ENCODE measurements around the gene DPYD.

Gene DPYD

DNA sequence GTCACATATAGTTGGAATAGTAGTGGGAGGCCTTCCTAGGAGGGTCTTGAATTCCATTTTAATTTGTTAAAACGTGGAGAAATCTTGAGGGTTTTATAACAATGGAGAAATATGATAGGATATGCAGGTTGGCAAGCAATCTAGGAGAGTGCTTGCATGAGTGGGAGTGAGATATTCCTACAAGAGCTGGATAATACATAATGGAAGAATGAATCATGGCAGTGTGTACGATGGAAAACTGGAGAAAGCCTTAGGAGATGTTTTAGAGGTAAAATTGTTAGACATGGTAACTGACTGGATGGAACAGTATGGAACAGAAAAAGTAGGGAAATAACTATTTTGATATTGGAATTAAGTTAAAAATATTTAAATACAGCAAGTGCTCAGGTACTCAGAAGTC, 846.9 kb downstream of the DPYD start:
- DNase-seq, result no peak

- no peak for DNase-seq
These were observed 847.7 kb downstream of the DPYD start for GRCh38 chr1:97073169-97073568.

GRCh38 chr1:97071173-97071572, 849.7 kb downstream of the DPYD start:
- no peak for DNase-seq

- no peak for DNase-seq
These were observed 850.5 kb downstream of the DPYD start for GRCh38 chr1:97070376-97070775.

GRCh38 chr1:97069312-97069711, 851.5 kb downstream of the DPYD start:
- no peak for DNase-seq

DNA sequence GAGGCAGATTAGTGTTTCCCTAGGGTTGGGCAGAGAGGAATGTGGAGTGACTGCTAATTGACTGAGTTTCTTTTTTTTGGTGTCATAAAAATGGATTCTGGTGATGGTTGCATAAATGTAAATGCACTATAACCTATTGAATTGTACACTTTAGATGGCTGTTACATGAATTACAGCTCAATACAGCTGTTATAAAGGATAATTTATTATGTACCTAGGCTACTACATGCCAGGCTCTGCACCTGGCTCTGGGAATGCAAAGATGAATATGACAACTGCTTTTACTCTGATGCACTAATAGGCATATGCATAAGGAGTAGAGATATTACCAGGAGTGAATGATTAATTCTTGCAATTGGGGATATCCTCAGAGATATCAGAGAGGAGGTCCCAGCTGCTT, 854.0 kb downstream of the DPYD start:
- no peak for DNase-seq

GRCh38 chr1:97063532-97063931, 857.3 kb downstream of the DPYD start:
- DNase-seq, result no peak

- DNase-seq, result no peak
These were observed 859.2 kb downstream of the DPYD start for GRCh38 chr1:97061604-97062003.

DNA sequence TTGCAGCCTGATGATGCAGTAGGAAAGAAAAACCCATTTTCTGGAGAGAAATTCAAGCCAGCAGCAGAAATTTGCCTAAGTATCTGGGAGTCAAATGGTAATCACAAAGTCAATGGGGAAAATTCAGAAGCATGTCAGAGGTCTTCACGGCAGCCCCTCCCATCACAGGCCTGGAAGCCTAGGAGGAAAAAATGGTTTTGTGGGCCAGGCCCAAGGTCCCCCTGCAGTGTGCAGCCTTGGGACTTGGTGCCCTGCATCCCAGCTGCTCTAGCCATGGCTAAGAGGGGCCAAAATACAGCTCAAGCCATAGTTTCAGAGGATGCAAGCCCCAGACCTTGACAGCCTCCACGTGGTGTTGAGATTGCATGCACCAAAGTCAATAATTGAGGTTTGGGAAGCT, 864.4 kb downstream of the DPYD start:
- DNase-seq, result no peak

DNA sequence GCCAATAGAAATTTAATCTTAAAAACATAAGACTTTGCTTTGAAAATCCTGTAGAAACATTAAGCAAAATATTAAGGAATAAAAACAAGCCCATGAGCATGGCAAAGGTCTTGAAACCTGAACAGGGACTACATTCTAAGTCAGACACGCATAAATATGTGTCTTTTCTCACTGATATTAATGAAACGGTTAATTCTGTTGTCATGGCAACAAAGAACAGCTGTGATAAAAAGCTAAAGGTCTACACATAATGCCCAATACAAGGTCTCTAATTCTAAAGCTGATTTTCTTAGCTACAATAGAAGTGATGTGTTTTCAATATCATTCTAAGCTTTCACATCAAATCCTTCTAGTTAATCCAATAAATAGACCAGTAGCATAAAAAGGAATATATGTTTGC, 867.6 kb downstream of the DPYD start:
- DNase-seq, result no peak

DNA sequence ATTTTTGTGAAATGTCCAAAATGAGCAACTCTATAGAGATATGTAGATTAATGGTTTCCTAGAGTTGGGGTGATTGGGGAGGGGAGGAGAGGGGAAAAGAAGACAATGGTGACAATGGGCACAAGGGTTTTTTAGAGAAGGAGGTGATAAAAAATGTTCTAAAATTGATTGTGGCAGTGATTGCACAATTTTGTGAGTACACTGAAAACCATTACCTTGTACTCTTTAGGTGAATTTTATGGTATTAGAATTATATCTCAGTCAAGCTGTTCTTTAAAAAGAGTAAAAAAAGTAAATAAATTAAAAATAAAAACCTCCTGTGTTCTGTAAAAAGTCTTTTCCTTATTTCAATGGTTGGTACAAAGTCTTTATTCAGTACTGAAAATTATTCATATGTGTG, 869.0 kb downstream of the DPYD start:
- no peak for DNase-seq

- DNase-seq, result no peak
These were observed 870.3 kb downstream of the DPYD start for GRCh38 chr1:97050506-97050905.

DNA sequence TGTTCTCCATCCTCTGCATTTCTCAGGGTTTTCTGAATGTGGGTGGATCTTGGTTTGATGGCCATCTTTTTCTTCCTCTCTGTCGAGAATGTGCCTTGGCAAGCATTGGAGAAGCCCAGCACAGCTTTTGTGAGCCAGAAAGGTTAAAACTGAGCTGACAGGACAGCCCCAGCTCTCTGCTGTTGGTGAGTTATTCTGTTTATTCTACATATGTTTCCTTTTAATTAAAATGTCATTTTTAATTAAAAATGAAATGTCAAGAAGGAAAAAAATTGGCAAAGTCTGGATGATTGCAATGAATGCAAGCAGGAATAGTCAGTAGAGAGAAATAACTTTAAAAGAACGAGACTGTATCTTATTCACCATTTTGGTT, 873.4 kb downstream of the DPYD start:
- DNase-seq, result no peak

DNA sequence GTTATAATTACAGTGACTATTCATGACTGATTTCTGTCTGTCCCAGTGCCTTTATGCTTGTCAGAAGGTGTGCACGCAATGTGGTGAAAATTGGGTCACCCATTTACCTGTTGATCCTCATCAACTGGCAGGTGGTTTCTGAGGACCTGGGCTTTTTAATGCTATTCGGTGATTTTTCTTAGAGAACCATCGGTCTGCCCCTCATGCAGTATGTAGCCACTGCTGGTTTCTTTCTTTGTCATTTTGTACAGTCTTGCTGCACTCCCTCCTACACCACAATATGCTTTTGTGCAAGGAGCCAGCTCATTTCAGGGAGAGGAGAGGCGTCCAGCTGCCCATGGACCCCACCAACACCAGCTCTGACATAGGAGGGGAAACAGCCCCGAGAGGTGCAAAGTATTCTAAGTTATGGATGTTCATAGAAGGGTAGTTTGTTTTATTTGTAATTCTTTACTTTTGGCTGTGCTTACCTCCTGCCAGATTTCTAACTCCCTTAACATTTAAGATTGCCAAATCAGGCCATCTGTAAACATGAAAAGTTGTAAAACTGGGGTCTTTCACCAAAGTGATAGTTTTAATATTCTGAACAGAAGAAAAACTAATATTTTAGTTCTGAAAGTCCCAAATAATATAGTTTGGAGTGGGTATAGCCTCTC, 873.9 kb downstream of the DPYD start:
- no peak for DNase-seq

- DNase-seq, result no peak
These were observed 876.6 kb downstream of the DPYD start for GRCh38 chr1:97044159-97044760.

DNA sequence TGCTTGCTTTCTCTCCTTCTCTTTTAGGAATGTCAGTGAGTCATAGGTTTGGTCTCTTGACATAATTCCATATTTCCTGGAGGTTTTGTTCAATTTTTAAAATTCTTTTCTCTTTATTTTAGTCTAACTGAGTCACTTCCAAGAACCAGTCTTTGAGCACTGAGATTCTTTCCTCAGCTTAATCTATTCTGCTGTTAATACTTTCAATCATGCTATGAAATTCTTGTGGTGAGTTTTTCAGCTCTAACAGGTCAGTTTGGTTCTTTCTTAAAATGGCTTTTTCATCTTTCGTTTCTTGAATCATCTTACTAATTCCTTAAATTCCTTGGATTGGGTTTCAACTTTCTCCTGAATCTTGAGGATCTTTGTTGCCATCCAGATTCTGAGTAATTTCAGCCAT, 878.3 kb downstream of the DPYD start:
- DNase-seq, result no peak

- no peak for DNase-seq
These were observed 879.8 kb downstream of the DPYD start for GRCh38 chr1:97041026-97041425.

GRCh38 chr1:97038410-97038809, 882.4 kb downstream of the DPYD start:
- DNase-seq, result no peak

DNA sequence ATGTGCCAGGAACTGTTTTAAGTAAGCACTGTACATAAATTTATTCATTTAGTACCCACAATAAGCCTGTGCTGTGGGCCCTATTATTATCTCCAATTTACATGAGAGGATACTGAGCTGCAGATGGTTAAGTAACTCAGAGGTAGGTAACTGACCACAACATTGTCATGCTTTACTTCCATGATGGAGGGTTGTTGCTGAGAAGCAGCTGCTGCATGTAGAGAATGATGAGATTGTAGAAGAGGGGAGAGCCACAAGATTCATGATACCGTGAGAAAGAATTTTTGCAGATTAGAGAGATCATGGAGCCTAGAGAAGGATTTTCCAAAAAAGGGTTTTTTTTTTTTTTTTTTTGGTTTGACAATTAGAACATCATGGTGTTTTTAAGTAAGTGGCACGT, 886.2 kb downstream of the DPYD start:
- no peak for DNase-seq

- no peak for DNase-seq
These were observed 886.9 kb downstream of the DPYD start for GRCh38 chr1:97033949-97034348.
